DOHH2 (cell line): ENCODE results near the gene ACSS2.

Source experiments
- EZH2phosphoT487 ChIP-seq: fragments of 200-600 bp; sonication (generic); IDR thresholded peaks from 2 replicates; pipeline ENCODE4 v1.6.1; 2017; ENCODE audit warnings: borderline replicate concordance, mild to moderate bottlenecking, antibody characterized with exemption, low read length, moderate library complexity, mixed read lengths
- TF ChIP-seq, protein P1 (sequence below): fragments of 200-600 bp; sonication (generic); IDR thresholded peaks from one replicate; pipeline ENCODE4 v1.5.1; 2014; ENCODE audit warnings: antibody characterized with exemption, mild to moderate bottlenecking, low read depth, low read length; ENCODE audit not compliant: poor library complexity, severe bottlenecking

DNA sequence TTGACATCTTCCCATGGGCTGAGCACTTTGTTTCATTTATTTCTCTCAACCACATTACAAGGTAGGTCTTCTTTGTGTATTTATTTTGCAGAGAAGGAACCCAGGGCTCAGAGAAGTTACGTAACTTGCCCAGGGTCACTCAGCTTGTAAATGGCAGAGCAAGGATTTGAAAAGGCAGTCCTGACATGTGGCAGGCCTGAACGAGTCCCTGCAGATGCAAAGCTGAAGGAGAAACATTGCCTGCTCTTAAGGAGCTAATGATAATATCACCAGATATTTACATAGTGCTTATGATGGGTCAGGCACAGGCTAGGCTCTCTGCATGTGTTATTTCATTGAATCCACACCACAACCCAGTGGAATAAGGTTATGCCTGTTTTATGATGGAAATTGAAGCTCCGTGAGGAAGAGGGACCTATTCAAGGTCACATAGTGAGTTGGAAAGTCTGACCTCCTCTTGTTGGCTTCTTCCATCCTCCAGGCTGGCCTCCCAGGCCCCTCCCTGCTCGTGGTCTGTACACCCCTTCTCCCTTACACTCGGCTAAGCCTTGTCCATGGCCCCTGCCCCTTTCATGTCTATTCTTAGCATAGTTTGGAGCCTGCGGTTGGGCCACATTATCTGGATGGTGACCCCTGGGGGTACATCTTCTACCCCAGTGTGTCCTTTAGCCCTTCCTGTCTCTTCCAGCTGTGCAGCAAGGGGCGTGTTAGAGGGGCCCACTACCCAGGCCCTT lies 91.8 kb downstream of the ACSS2 start:
- TF ChIP-seq, protein P1, sequence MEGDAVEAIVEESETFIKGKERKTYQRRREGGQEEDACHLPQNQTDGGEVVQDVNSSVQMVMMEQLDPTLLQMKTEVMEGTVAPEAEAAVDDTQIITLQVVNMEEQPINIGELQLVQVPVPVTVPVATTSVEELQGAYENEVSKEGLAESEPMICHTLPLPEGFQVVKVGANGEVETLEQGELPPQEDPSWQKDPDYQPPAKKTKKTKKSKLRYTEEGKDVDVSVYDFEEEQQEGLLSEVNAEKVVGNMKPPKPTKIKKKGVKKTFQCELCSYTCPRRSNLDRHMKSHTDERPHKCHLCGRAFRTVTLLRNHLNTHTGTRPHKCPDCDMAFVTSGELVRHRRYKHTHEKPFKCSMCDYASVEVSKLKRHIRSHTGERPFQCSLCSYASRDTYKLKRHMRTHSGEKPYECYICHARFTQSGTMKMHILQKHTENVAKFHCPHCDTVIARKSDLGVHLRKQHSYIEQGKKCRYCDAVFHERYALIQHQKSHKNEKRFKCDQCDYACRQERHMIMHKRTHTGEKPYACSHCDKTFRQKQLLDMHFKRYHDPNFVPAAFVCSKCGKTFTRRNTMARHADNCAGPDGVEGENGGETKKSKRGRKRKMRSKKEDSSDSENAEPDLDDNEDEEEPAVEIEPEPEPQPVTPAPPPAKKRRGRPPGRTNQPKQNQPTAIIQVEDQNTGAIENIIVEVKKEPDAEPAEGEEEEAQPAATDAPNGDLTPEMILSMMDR, result no peak
- no peak for TF ChIP-seq EZH2phosphoT487
